BE2C (cell line): Measurements from ENCODE around the gene KRT20.

Experiments
- DNase-seq: peaks from one replicate; pipeline ENCODE4 v3.0.0-alpha.2; 2020
- H3K27me3 ChIP-seq: fragments of 250-450 bp; sonication (Bioruptor Pico); 2 replicates; pipeline ENCODE4 v1.5.1; 2020; ENCODE audit warnings: mild to moderate bottlenecking
- H3K36me3 ChIP-seq: fragments of 250-450 bp; sonication (Bioruptor Pico); 2 replicates; pipeline ENCODE4 v1.5.1; 2020; ENCODE audit warnings: mild to moderate bottlenecking
- H3K4me1 ChIP-seq: fragments of 250-450 bp; sonication (Bioruptor Pico); 2 replicates; pipeline ENCODE4 v1.5.1; 2020
- H3K4me3 ChIP-seq: 2 replicates; pipeline ENCODE4 v1.5.1; 2011; ENCODE audit warnings: low read depth, low read length
- H3K9me3 ChIP-seq: fragments of 250-450 bp; sonication (Bioruptor Pico); 2 replicates; pipeline ENCODE4 v1.5.1; 2020
- CTCF ChIP-seq: IDR thresholded peaks from 2 replicates; pipeline ENCODE4 v1.5.1; 2012; ENCODE audit warnings: mild to moderate bottlenecking, low read depth, low read length

The KRT20 gene

GRCh38 chr17:40883626-40884334 is 1.3 kb downstream of the KRT20 start:
- no peak for DNase-seq
- no peaks in the 10 kb centered on the region; the same call in 1 of the 2 replicates for H3K9me3 ChIP-seq
- peaks cover 56% of the 10 kb centered on the region for H3K27me3 ChIP-seq
- no peak overlapping the region for H3K4me3 ChIP-seq
- TF ChIP-seq CTCF = no peak
- no peaks in the 10 kb centered on the region for H3K4me1 ChIP-seq
- H3K36me3 ChIP-seq = no peaks in the 10 kb centered on the region

- no peak for TF ChIP-seq CTCF
- no peaks in the 10 kb centered on the region; the same call in 1 of the 2 replicates for H3K9me3 ChIP-seq
- no peaks in the 10 kb centered on the region for H3K4me1 ChIP-seq
- H3K27me3 ChIP-seq = peaks cover 51% of the 10 kb centered on the region
- no peak for DNase-seq
- H3K36me3 ChIP-seq = no peaks in the 10 kb centered on the region
- H3K4me3 ChIP-seq = no peak overlapping the region
Measured at GRCh38 chr17:40883031-40883430, 2.0 kb downstream of the KRT20 start.

GRCh38 chr17:40879026-40879425 is 6.0 kb downstream of the KRT20 start:
- H3K4me3 ChIP-seq = no peak overlapping the region
- no peak for DNase-seq
- no peak for TF ChIP-seq CTCF

GRCh38 chr17:40878044-40878443 is 7.0 kb downstream of the KRT20 start:
- TF ChIP-seq CTCF = no peak

More at GRCh38 chr17:40879026-40879425, 6.0 kb downstream of the KRT20 start:
- Histone ChIP-seq H3K27me3 (peaks cover 21% of the 10 kb centered on the region), H3K36me3 (no peaks in the 10 kb centered on the region), H3K4me1 (no peaks in the 10 kb centered on the region), H3K9me3 (no peaks in the 10 kb centered on the region; the same call in 1 of the 2 replicates)

GRCh38 chr17:40873801-40874200 is 11.2 kb downstream of the KRT20 start:
- Histone ChIP-seq H3K27me3 (peaks cover 37% of the 10 kb centered on the region), H3K4me1 (no peaks in the 10 kb centered on the region), H3K9me3 (no peaks in the 10 kb centered on the region), H3K36me3 (no peaks in the 10 kb centered on the region), H3K4me3 (no peak overlapping the region)
- no peak for DNase-seq
- TF ChIP-seq CTCF = no peak

More at GRCh38 chr17:40878044-40878443, 7.0 kb downstream of the KRT20 start:
- H3K4me3 ChIP-seq = no peak overlapping the region
- no peaks in the 10 kb centered on the region for H3K36me3 ChIP-seq
- no peaks in the 10 kb centered on the region; the same call in 1 of the 2 replicates for H3K9me3 ChIP-seq
- H3K4me1 ChIP-seq = no peaks in the 10 kb centered on the region
- no peak for DNase-seq
- H3K27me3 ChIP-seq = peaks cover 18% of the 10 kb centered on the region

- DNase-seq = no peak
- no peaks in the 10 kb centered on the region for H3K36me3 ChIP-seq
- H3K4me1 ChIP-seq = no peaks in the 10 kb centered on the region
Measured at GRCh38 chr17:40873255-40873654, 11.8 kb downstream of the KRT20 start.

More at GRCh38 chr17:40873255-40873654, 11.8 kb downstream of the KRT20 start:
- no peaks in the 10 kb centered on the region for H3K9me3 ChIP-seq
- TF ChIP-seq CTCF = no peak
- H3K4me3 ChIP-seq = no peak overlapping the region
- H3K27me3 ChIP-seq = peaks cover 37% of the 10 kb centered on the region
